ENCODE data around the gene ARHGAP25. TPM values are rescaled to one million over a fixed set of nuclear protein-coding genes. Genes with fewer than 3 reads are reported as not detected.

The ARHGAP25 gene
- total and polyA plus RNA-seq, 4 experiments from 2014 or later = 37.1 to 163 (median 144) TPM

DNA sequence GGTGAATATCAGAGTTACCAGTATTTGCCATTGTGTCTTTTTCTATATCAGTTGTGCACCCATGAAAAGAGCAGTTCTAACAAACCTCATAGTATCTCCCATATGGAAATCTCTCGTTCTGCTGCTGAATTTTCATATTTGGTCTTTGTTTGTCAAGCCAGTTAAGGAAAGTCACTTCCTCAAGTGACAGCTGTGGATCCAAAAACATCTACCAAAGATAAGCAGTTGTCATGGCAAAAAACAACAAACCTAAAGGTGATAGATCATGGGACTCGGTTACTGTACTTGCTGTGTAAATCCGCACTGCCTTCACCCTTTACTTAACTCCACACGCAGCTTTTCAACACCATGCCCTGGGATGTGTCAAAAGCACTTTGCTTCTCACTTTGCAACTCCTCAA lies 119.3 kb downstream of the ARHGAP25 start:
- Histone ChIP-seq H3K4me1 (ENCODE audit: insufficient read depth, low read length) (no peaks in the 10 kb centered on the region), H3K36me3 (ENCODE audit: insufficient read depth, low read length) (no peaks in the 10 kb centered on the region), H3K4me3 (ENCODE audit: low read length in 2 of 2) (no peak overlapping the region), H3K27ac (ENCODE audit: low read depth, low read length) (no peak overlapping the region), H3K27me3 (ENCODE audit: insufficient read depth, low read length) (no peaks in the 10 kb centered on the region), H3K9me3 (ENCODE audit: control insufficient read depth in 1 of 2, low read length in 2 of 2) (no peaks in the 10 kb centered on the region)
- ChIA-PET POLR2A (ENCODE audit: partially characterized antibody) (interaction anchor here (0.5 kb wide), 1 partner anchor 43 kb away, joined by 3 read pairs; no protein-coding TSS in a partner anchor), CTCF (ENCODE audit: partially characterized antibody) (interaction anchor here (1.6 to 2.5 kb wide), 2 partner anchors 18 to 102 kb away, joined by 5 to 7 read pairs; no protein-coding TSS in a partner anchor)
- no peak for DNase-seq
- Mint-ChIP-seq H3K27me3 (peaks cover 2 to 8% of the 10 kb centered on the region in 2 donors), H3K9me3 (peaks cover 0 to 4% (median 0%) of the 10 kb centered on the region in 8 donors), H3K4me1 (peaks cover 0 to 4% (median 0%) of the 10 kb centered on the region in 4 donors), H3K27ac (no peak overlapping the region), H3K36me3 (no peaks in the 10 kb centered on the region), H3K4me3 (no peak overlapping the region)
- intact Hi-C loops (cut with micrococcal nuclease) = no loop called here

DNA sequence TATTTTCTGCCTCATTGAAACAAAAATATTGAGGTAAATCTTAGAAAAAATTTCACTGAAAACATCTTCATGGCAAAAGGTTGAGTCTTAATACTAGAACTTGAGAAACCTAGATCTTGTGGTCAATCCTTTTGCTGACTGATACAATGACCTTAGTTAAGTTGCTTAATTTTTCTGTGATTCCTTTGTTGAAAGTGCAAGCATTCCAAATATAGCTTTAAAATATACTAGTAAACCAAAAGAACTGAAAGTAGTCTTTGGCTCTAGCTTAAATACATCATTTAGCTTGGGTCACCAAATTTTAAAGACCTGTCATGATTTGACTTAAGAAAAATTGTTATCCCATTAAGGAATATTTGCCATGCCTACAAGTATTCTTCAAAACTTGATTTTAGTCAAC lies 119.9 kb downstream of the ARHGAP25 start:
- H3K9me3 ChIP-seq (ENCODE audit: control insufficient read depth in 1 of 2, low read length in 2 of 2) = no peaks in the 10 kb centered on the region
- no peaks in the 10 kb centered on the region for H3K36me3 ChIP-seq (ENCODE audit: insufficient read depth, low read length)
- no peak overlapping the region for H3K4me3 ChIP-seq (ENCODE audit: low read length in 2 of 2)
- no peaks in the 10 kb centered on the region for H3K27me3 ChIP-seq (ENCODE audit: insufficient read depth, low read length)
- Mint-ChIP-seq H3K9me3 (peaks cover 0 to 4% (median 0%) of the 10 kb centered on the region in 8 donors), H3K36me3 (no peaks in the 10 kb centered on the region), H3K27me3 (peaks cover 2 to 6% of the 10 kb centered on the region in 2 donors), H3K27ac (no peak overlapping the region), H3K4me3 (no peak overlapping the region), H3K4me1 (peaks cover 0 to 4% (median 0%) of the 10 kb centered on the region in 4 donors)
- ChIA-PET CTCF (ENCODE audit: partially characterized antibody) (interaction anchor here (1.6 to 2.5 kb wide), 2 partner anchors 18 to 103 kb away, joined by 5 to 7 read pairs; no protein-coding TSS in a partner anchor), POLR2A (ENCODE audit: partially characterized antibody) (no interaction called here)
- intact Hi-C loops (cut with micrococcal nuclease) = no loop called here
- H3K4me1 ChIP-seq (ENCODE audit: insufficient read depth, low read length) = no peaks in the 10 kb centered on the region
- DNase-seq = no peak
- no peak overlapping the region for H3K27ac ChIP-seq (ENCODE audit: low read depth, low read length)

GRCh38 chr2:68855550-68855949 lies 120.9 kb downstream of the ARHGAP25 start:
- Histone ChIP-seq H3K27me3 (ENCODE audit: insufficient read depth, low read length) (no peaks in the 10 kb centered on the region), H3K36me3 (ENCODE audit: insufficient read depth, low read length) (no peaks in the 10 kb centered on the region), H3K9me3 (ENCODE audit: control insufficient read depth in 1 of 2, low read length in 2 of 2) (no peaks in the 10 kb centered on the region), H3K4me3 (ENCODE audit: low read length in 2 of 2) (no peak overlapping the region), H3K4me1 (ENCODE audit: insufficient read depth, low read length) (no peaks in the 10 kb centered on the region), H3K27ac (ENCODE audit: low read depth, low read length) (no peak overlapping the region)
- CTCF ChIA-PET (ENCODE audit: partially characterized antibody) = interaction anchor here (0.6 to 3.3 kb wide), 3 partner anchors 12 to 637 kb away, joined by 3 to 8 read pairs (median 7); no protein-coding TSS in a partner anchor
- POLR2A ChIA-PET (ENCODE audit: partially characterized antibody) = no interaction called here
- Mint-ChIP-seq H3K36me3 (no peaks in the 10 kb centered on the region), H3K4me1 (peaks cover 0 to 4% (median 0%) of the 10 kb centered on the region in 4 donors), H3K27ac (no peak overlapping the region), H3K4me3 (no peak overlapping the region), H3K27me3 (peaks cover 0 to 2% of the 10 kb centered on the region in 2 donors), H3K9me3 (peaks cover 0 to 4% (median 0%) of the 10 kb centered on the region in 8 donors)
- DNase-seq = no peak
- intact Hi-C loops (cut with micrococcal nuclease) = no loop called here

- H3K4me3 Mint-ChIP-seq = no peak overlapping the region
- peaks cover 0 to 4% (median 0%) of the 10 kb centered on the region in 8 donors for H3K9me3 Mint-ChIP-seq
- intact Hi-C loops (cut with micrococcal nuclease) = no loop called here
- no peaks in the 10 kb centered on the region for H3K36me3 Mint-ChIP-seq
- H3K4me1 Mint-ChIP-seq = peaks cover 0 to 4% (median 0%) of the 10 kb centered on the region in 4 donors
- Histone ChIP-seq H3K27ac (ENCODE audit: low read depth, low read length) (no peak overlapping the region), H3K4me1 (ENCODE audit: insufficient read depth, low read length) (no peaks in the 10 kb centered on the region), H3K4me3 (ENCODE audit: low read length in 2 of 2) (no peak overlapping the region), H3K36me3 (ENCODE audit: insufficient read depth, low read length) (no peaks in the 10 kb centered on the region), H3K9me3 (ENCODE audit: control insufficient read depth in 1 of 2, low read length in 2 of 2) (no peaks in the 10 kb centered on the region), H3K27me3 (ENCODE audit: insufficient read depth, low read length) (no peaks in the 10 kb centered on the region)
- ChIA-PET CTCF (ENCODE audit: partially characterized antibody) (interaction anchor here (1.0 to 3.3 kb wide), 5 partner anchors 9 to 102 kb away, joined by 3 to 9 read pairs (median 4); no protein-coding TSS in a partner anchor), POLR2A (ENCODE audit: partially characterized antibody) (no interaction called here)
- H3K27me3 Mint-ChIP-seq = peaks cover 0 to 2% of the 10 kb centered on the region in 2 donors
- DNase-seq = no peak
- H3K27ac Mint-ChIP-seq = no peak overlapping the region
Observed at GRCh38 chr2:68857202-68857845, 122.7 kb downstream of the ARHGAP25 start.

- H3K4me3 ChIP-seq (ENCODE audit: low read length in 2 of 2) = no peak overlapping the region
- intact Hi-C loops (cut with micrococcal nuclease) = no loop called here
- peaks cover 0 to 4% (median 0%) of the 10 kb centered on the region in 8 donors for H3K9me3 Mint-ChIP-seq
- no peak for DNase-seq
- no peaks in the 10 kb centered on the region for H3K36me3 Mint-ChIP-seq
- H3K27me3 Mint-ChIP-seq = peaks cover 0 to 2% of the 10 kb centered on the region in 2 donors
- no peaks in the 10 kb centered on the region for H3K4me1 ChIP-seq (ENCODE audit: insufficient read depth, low read length)
- no peaks in the 10 kb centered on the region for H3K9me3 ChIP-seq (ENCODE audit: control insufficient read depth in 1 of 2, low read length in 2 of 2)
- no peaks in the 10 kb centered on the region for H3K36me3 ChIP-seq (ENCODE audit: insufficient read depth, low read length)
- H3K27ac Mint-ChIP-seq = no peak overlapping the region
- CTCF ChIA-PET (ENCODE audit: partially characterized antibody) = interaction anchor here (1.0 to 3.3 kb wide), 6 partner anchors 9 to 107 kb away, joined by 3 to 9 read pairs (median 4); no protein-coding TSS in a partner anchor
- no peaks in the 10 kb centered on the region for H3K27me3 ChIP-seq (ENCODE audit: insufficient read depth, low read length)
- peaks cover 0 to 4% (median 0%) of the 10 kb centered on the region in 4 donors for H3K4me1 Mint-ChIP-seq
- H3K27ac ChIP-seq (ENCODE audit: low read depth, low read length) = no peak overlapping the region
- POLR2A ChIA-PET (ENCODE audit: partially characterized antibody) = interaction anchor here (1.0 kb wide), 1 partner anchor 57 kb away, joined by 3 read pairs; no protein-coding TSS in a partner anchor
- H3K4me3 Mint-ChIP-seq = no peak overlapping the region
Observed at GRCh38 chr2:68857855-68858456, 123.3 kb downstream of the ARHGAP25 start.

DNA sequence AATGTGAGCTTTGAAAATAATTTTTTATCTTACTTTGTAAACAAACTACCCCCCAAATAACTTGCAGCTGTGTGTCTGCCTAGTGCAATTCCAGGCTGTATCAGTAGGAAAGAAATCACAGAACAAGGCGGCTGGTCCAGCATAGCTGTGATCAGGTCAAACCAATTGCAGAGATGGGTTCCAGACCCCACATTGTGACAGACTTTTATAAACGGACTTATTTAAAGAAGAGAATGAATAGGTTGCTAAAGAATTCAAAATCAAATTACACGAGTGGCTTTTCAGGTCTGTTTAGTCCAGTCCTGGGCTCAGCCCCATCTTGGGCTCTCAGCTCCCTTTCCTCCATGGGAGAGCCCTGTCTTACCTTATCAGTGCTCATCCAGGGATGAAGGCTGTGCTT lies 125.5 kb downstream of the ARHGAP25 start:
- Histone ChIP-seq H3K27ac (ENCODE audit: low read depth, low read length) (no peak overlapping the region), H3K36me3 (ENCODE audit: insufficient read depth, low read length) (no peaks in the 10 kb centered on the region), H3K27me3 (ENCODE audit: insufficient read depth, low read length) (no peaks in the 10 kb centered on the region), H3K9me3 (ENCODE audit: control insufficient read depth in 1 of 2, low read length in 2 of 2) (no peaks in the 10 kb centered on the region), H3K4me3 (ENCODE audit: low read length in 2 of 2) (no peak overlapping the region), H3K4me1 (ENCODE audit: insufficient read depth, low read length) (no peaks in the 10 kb centered on the region)
- peaks cover 0 to 4% (median 0%) of the 10 kb centered on the region in 8 donors for H3K9me3 Mint-ChIP-seq
- H3K27ac Mint-ChIP-seq = no peak overlapping the region
- intact Hi-C loops (cut with micrococcal nuclease) = no loop called here
- H3K27me3 Mint-ChIP-seq = peaks cover 0 to 2% of the 10 kb centered on the region in 2 donors
- ChIA-PET CTCF (ENCODE audit: partially characterized antibody) (interaction anchor here (1.3 kb wide), 1 partner anchor 64 kb away, joined by 3 read pairs; no protein-coding TSS in a partner anchor), POLR2A (ENCODE audit: partially characterized antibody) (no interaction called here)
- H3K4me1 Mint-ChIP-seq = peaks cover 0 to 4% (median 0%) of the 10 kb centered on the region in 4 donors
- H3K4me3 Mint-ChIP-seq = no peak overlapping the region
- DNase-seq = no peak
- no peaks in the 10 kb centered on the region for H3K36me3 Mint-ChIP-seq

DNA sequence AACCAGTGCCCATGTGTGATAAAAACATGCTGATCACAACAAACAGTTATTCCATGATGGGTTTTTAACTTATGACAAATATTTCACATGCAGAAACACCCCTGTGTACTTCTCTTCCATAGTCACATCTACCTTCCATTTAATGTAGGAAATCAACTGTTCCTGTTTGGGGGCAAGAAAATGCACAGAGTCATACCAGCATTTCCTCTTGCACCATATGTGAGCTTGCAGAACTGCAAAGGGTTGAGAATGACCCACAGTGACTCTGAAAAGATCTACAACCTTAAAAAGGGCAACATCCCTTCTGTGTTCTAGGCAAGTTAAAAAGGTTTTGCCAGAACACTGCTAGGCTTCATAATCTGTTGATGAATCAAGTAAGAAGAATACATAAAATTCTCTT lies 126.7 kb downstream of the ARHGAP25 start:
- no peak for DNase-seq
- no peak overlapping the region for H3K4me3 ChIP-seq (ENCODE audit: low read length in 2 of 2)
- intact Hi-C loops (cut with micrococcal nuclease) = no loop called here
- H3K27ac ChIP-seq (ENCODE audit: low read depth, low read length) = no peak overlapping the region
- Mint-ChIP-seq H3K27me3 (peaks cover 0 to 2% of the 10 kb centered on the region in 2 donors), H3K27ac (no peak overlapping the region), H3K9me3 (peaks cover 0 to 2% (median 0%) of the 10 kb centered on the region in 8 donors), H3K4me1 (peaks cover 0 to 4% (median 0%) of the 10 kb centered on the region in 4 donors), H3K36me3 (no peaks in the 10 kb centered on the region), H3K4me3 (no peak overlapping the region)
- H3K27me3 ChIP-seq (ENCODE audit: insufficient read depth, low read length) = no peaks in the 10 kb centered on the region
- ChIA-PET CTCF (ENCODE audit: partially characterized antibody) (no interaction called here), POLR2A (ENCODE audit: partially characterized antibody) (interaction anchor here (0.7 kb wide), 1 partner anchor 24 kb away, joined by 4 read pairs; no protein-coding TSS in a partner anchor)
- no peaks in the 10 kb centered on the region for H3K9me3 ChIP-seq (ENCODE audit: control insufficient read depth in 1 of 2, low read length in 2 of 2)
- H3K36me3 ChIP-seq (ENCODE audit: insufficient read depth, low read length) = no peaks in the 10 kb centered on the region
- no peaks in the 10 kb centered on the region for H3K4me1 ChIP-seq (ENCODE audit: insufficient read depth, low read length)

Data from CD4-positive, alpha-beta memory T cell (primary cell).